Stimulated activated CD8-positive, alpha-beta memory T cell treated with anti-CD3 and anti-CD28 coated beads, Interleukin-12 subunit alpha, Interleukin-12 subunit beta, amount 100 ng/mL, for 24 hours (primary cell): Measurements from ENCODE around the gene NCOA1.
"Not testable (repeated sequence)": the region's sequence is repeated elsewhere in the genome, so short reads cannot be mapped to it uniquely, and the experiment has no call there.

Experiments used
- DNase-seq: peaks from one replicate; pipeline ENCODE4 v3.0.0-alpha.2; 2020; ENCODE audit errors: extremely low read depth

The NCOA1 gene

DNA sequence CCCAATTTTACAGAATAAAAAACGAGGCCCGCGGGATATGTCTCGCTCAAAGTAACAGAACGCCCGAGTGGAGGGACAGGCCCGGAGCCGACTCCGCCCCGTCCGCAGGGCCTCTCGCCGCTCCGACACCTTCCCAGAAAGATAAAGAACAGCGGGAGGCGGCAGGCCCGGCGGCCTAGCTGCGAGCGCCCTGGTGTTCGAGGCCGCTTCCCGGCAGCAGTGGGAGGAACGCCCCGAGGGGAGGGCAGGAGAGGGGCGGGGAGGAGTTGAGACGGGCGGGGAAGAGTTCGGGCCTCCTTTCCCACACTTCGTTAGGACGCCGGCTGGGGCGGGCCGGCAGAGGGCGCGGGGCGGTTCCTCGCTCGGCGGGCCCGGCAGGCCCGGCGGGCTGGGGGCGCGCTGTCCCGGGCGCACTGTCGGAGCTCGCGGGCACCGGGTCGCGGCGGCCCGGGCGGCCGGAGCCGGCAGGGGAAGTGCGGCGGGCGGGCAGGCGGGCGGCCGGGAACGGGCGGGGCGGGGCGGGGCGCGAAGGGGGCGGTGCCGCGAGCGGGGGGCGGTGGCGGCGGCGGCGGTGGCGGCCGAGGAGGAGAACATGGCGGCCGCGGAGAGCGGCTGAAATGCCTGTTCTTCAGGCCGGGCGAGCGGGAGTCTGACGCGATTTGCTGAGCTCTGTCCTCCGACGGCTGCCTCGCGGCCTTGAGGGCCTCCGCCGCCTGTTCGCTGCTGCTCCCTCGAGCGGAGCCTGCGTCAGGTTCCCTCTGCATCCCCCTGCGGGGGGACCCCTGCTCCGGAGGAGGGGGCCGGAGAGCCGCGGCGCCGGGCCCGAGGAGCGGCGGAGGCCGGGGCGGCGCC, at the start of gene NCOA1:
Gene NCOA1, plus strand, starts transcription at position 565 of the 852 bp plus-strand sequence. CDS start 167,424 bp downstream, outside the sequence.
- DNase-seq, result peak; percentile 78

DNA sequence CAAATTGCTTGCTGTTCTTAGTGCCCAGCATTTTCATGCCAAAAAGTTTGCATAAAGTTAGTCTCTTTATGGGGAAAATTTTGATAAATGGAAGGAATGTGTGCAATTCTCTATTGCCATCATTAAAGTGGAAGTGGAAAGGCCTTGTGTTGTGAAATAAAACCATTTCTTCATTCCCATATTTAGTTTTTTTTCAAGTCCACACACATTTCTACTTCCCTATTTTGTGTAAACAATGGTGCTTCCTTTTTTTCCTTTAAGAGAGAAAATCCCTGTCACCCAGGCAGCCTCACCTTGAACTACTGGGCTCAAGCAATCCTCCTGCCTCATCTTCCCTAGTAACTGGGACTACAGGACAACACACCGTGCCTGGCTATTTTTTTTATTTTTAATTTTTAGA, 42.3 kb upstream of the NCOA1 start:
- no peak for DNase-seq

DNA sequence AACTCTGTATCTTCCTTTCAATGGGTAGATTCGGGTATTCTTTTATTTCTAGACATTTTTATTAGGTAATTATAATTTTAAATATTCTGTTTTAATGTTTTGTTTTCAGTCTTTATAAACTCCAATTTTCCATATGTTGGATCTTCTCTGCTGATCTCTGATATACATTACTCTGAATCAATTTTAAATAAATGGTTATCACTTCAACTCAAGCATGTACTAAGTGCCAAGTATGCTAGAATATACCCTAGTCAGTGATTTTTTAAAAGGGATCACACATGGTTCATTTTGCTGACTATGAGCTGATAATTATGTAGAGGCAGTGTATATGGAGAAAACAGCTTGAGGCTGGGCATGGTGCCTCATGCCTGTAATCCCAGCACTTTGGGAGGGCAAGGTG, 41.7 kb upstream of the NCOA1 start:
- DNase-seq, result no peak

DNA sequence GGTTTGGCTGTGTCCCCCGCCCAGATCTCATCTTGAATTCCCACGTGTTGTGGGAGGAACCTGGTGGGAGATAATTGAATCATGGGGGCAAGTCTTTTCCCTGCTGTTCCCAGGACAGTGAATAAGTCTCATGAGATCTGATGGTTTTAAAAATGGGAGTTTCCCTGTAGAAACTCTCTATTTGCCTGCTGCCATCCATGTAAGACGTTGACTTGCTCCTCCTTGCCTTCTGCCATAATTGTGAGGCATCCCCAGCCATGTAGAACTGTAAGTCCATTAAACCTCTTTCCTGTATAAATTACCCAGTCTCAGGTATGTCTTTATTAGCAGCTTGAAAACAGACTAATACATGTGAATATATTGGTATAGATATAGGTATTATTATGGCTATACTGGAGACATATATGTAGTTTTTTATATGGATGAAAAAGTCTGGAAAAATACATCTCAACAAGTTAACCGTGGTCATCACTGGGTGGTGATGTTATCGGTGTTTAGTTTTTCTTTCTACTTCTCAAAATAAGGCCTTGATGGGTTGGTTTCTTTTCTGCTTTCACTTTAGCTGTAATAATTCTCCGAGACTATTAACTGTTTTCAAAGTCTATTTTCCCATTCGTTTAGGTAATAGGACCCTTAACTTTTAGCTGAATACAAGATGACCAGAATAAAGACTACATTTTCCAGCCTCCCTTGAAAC, 39.1 kb upstream of the NCOA1 start:
- DNase-seq, result no peak

DNA sequence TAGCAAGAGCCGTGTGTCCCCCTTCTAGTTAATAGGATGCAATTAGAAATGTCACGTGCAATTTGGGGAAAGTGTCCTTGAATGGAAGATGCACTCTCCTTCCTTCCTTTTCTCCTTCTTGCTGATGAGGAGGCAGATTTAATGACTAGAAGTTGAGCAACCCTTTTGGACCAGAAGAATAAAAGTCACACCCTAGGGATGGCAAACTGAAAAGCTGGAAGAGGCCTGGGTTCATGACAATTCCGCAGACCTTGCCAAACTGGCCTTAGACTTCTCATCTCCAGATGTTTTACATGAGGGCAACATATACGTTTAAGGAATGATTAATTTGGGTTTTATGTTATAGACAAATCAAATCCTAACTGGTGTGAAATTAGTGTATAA, 38.6 kb upstream of the NCOA1 start:
- DNase-seq, result no peak

DNA sequence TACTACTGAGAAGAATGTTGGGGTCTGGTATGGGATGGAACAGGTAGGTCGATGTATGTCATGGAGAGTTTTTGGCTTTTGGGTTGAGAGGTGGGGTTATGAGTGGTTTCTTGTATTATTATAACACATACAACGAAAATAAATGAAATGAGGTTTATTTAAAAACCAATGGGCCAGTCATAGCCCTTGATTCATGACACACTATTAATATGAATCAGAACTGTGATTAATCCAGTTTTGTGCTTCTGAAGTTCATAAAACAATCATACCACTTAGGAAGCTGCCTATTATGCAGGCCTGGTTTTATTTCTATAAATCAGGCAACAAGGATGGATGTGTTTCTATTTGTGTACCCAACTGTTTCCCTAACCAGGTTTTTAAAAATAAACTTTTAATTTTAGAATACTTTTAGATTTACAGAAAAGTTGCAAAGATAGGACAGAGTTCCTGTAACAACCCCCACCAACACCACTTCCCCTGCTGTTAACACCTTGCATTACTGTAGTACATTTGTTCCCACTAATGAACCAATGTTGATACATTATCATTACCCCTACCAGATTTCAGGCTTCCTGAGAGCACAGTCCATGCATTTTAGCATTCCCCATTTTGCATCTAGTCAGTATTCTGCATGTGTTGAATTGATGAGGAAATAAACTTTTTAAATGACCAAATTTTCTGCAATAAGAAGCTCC, 37.5 kb upstream of the NCOA1 start:
- DNase-seq, result no peak

DNA sequence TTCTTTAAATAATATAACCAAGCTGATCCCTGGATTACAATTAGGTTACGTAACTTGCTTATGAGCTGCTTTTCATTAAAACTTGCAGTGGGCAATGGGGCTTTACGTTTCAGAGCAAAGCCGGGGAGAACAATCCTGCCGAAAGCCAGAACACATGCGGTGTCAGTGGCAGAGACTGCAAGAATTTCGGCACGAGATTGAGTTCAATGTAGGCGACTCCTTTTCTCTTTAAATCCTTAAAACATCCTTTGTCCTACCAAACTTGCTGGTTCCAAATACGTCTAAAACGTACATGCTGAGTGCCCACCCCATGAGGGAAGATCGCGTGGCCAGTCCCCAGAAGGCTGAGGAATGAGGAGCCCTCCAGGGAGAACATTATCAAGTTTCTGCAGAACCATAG, 36.8 kb upstream of the NCOA1 start:
- DNase-seq, result no peak

DNA sequence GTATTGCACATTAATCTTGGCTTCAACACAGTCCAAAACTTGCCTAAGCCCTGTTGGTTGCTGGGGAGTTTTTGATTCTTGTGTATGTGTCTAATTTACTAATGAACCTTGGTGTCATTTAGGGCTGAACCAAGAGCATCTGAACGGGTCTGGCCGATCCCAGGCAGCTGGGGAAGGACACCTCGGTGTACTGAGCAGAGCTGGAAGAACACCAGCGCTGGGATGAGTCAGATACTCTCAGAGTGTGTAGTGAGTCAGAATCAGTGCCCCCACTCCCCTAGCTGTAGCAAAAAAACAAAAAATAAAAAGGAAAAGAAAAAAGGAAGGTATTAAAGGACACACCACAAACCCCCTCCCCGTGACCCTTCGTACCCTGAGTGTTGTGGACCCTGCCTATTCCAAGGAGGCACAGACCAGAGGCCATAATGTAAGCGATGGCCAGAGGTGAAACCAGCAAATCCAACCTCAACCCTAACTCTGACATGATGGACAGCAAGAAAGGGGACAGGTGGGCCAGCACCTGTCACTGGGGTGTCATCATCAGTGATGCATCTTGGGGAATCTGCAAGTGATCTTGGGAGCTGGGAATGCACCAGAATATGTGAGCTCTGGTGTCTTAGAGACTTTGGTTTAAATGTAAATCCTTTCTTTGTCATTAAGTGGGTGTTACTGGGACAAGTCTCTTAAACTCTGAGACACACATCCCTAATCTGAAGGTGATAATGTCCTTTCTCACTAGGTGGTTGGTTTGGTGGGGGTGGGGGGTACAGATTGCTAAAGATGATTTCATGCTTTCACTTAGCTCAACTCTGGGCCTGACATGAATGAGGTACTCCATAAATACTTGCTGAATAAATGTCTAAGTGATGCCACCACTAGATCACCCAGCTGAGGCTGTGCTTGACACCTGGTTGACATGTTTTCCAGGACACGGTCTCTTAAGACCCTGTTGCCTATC, 34.2 kb upstream of the NCOA1 start:
- no peak for DNase-seq

DNA sequence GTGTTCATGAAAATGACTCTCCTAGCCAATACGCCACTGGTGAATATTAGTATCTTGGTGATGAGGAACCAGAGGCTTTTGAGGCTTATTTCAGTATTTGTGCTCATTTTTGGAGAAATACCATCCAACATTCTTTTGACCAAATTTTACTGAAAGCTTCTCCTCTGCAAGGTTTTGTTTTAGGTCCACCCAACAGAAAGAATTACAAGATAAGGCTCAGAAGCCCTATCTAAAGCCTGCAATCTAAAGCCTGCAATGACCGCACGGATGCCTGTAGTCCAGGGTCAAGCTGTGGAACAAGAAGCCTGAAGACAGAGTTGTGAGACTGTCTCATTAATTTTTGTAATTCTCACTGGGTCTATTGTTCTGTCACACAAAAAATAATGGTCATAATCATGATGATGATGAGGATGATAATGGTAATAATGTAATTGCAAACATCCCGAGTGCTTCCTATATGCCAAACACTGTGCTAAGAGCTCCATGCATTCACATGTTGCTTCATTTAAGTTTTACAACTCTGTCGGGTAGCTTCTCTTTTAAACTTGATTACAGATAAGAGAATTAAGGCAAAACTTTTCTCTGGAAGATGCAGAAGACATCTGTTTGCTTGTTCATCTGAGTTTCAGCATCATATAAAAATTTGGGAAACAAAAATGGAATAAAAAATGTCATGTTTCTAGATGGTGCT, 33.2 kb upstream of the NCOA1 start:
- DNase-seq, result no peak

DNA sequence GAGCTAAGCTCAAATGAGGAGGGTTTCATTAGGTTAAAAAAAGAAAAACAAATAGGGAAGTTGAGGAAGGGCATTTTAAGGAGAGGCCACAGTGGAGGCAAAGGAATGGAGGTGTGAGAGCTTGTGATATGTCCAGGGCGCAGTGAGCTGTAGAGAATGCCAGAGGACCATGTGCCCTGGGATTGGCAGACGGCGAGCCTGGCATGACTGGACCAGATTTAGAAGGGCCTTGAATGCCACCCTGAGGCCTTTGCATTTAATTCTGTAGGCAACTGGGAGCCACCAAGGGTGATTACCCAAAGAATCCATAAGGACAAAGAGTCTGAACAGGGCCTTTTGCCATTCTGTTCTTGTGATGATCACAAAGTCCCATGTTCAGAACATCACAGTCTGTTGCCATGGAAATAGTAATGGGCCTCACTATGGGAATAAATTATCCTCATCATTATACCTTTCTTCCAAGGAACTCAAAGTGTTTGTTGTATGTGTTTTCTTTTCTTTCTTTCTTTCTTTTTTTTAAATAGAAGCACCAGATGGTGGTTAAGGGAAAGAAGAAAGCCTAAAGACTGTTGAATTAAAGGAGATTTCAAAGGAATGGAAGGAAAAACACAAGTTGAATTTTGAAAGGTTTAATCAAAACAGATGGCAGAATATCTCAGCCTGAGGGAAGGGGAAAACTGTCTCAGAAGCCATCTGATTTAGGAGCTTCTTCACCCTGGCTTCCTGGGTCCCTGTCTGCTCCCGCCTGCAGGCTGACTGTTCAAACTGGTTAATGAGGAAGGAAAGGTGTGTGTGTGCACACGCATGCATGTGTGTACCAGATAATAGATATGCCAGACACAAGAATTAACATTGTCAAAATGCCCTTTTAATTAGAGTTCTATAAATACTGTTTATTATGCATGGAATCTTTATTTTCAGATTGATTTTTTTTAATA, 31.6 kb upstream of the NCOA1 start:
- no peak for DNase-seq

DNA sequence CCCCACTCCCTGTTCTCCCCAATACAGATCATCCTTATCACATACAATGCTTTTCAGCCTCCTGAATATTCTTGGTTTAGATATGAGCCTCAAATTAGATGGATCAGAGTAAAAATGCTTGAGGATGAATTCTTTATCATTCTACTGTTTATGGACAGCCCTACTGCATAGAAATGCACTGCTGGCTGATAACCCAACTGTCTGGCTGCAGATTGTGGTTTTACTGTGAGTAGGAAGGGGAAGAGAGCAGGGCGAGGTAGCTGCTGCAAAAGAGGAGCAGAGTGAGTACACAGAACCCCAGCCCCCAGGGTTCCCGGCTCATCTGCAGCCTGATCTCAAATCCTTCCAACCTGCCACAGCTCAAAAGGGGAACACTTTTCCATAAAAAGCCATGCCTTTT, 29.4 kb upstream of the NCOA1 start:
- no peak for DNase-seq

DNA sequence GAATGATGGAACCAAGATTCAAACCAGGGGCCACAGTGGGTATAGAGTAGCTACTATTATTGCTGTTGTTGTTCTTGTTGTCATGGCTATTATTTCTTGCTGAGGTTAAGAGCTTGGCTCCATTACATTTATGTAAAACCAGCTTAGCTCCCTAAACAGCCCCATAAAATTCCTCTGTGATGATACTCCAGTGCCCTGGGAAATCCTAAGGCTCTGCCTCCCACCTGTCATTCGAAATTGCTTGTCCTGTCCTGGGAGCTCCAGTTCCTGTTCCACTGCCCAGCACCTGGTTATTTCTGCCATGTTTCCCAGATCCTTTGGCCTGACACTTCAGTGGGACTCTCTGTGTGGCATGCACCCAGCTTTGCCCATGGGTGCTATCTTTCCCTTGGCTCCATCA, 27.8 kb upstream of the NCOA1 start:
- DNase-seq, result no peak

DNA sequence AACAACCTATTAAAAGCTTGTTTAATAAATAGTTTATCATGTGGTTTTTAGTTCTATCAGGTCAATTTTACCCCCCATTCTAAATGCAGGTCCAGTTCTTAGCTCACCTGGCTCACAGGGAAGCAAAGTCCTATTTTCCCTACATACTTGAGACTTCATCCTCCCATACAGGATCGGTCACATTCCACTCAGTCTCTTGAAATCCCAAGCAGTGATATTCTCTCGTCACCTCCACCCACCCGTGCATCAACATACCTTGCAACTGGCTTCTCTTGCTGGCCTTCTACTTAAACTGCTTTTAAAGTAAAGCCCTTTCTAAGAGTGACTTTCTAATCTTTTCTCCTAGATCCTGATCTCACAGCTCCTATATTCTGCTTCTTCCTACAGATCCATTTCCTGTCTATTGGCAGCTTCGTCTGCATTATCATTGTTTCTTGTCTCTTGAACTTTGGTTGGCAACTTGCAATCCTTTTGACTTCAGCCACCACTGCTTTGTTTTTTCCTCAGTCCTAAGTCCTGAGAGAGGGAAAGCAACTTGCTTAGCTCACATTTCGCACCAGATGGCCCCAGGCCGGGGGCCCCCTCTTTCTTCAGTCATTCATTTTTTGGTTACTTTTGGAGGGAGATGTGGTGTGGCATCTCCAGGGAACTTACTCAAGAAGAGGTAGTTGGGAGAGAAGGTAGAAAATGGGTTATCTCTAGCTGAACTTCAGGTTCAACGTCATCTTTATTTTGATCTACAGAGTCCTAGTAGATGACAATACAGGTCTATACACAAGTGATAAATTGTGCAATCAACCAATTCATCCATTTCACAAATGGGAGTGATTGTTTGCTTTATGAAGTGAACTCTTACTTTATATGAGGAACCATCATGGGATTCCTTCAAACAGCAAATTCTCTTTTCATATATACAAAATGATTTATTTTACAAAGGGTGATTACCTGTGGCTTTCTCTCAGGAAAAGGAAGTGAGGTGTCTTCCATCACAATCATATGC, 23.9 kb upstream of the NCOA1 start:
- DNase-seq, result no peak

DNA sequence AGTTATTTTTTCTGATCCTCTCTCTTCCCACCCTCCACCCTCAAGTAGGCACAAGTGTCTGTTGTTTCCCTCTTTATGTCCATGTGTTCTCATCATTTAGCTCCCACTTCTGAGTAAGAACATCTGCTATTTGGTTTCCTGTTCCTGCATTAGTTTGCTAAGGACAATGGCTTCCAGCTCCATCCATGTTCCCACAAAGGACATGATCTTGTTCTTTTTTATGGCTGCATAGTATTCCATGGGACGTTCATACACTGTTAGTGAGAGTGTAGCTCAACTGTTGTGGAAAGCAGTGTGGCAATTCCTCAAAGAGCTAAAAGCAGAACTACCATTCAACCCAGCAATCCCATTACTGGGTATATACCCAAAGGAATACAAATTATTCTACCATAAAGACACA, 22.6 kb upstream of the NCOA1 start:
- DNase-seq, result not testable (repeated sequence)

DNA sequence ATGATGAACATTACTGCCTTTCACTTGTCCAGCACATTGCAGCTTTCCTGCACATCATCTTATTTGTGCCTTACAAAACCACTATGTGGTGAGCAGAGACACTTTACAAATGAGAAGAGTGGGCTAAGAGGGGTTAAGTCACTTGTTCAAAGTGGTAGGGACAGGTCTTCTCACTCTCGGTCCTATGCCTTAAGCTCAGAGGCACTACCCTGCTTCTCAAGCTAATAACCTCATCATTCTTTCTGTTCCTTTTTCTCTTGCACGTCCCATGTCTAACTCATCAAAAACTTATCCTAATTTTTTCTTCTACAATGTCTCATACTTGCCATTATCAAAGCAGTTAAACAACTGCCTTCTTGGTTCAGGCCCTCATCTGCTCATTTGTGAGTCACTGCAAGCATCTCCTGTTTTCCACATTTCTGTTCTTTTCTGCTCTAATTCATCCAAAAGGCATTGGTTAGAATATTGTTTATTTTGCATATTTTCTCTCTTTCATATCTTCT, 21.9 kb upstream of the NCOA1 start:
- no peak for DNase-seq

DNA sequence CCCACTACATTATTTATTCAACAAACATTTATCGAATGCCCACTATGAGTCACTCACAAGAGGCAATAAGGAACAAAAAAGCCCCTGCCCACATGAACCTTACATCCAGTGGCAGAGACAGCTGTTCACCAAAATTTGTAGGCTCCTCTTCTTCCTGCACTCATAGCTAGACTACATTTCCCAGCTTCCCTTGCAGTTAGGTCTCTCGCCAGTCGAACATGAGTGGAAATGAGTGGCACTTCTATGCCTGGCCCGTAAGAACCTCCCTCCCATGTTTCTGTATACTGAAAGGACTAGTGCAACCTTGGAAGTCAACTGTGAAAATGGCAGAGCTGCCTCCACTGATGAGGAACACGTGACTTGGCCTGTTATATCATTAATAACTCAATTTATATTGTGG, 19.4 kb upstream of the NCOA1 start:
- no peak for DNase-seq

DNA sequence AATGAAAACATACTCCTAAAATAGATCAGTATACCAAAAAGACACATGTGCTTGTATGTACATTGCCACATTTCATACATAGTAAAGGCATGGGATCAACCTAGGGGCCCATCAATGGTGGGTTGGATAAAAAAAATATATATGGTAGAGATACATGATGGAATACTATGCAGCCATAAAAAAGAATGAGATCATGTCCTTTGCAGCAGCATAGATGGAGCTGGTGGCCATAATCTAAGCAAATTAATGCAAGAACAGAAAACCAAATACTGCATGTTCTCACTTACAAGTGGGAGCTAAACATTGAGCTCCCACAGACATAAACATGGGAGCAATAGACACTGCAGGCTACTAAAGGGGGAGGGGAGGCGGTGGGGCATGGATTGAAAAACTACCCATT, 18.6 kb upstream of the NCOA1 start:
- no peak for DNase-seq

DNA sequence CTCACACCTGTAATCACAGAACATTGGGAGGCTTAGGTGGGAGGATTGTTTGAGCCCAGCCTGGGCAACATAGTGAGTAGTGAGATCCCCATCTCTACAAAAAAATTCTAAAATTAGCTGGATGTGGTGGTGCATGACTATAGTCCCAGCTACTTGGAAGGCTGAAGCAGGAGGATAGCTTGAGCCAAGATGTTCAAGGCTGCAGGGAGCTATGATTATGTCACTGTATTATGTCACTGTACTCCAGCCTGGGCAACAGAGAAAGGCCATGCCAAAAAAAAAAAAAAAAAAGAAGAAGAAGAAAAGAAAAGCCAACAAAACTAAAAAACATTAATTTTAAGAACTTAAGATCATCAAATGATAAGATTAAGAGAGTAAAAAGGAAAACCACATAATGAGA, 17.4 kb upstream of the NCOA1 start:
- DNase-seq, result no peak
